CD4-positive, alpha-beta T cell (primary cell): ENCODE results near the gene CCDC157. TPM values are rescaled to one million over a fixed set of nuclear protein-coding genes. Genes with fewer than 3 reads are reported as not detected.

Source experiments
- ATAC-seq: fragments of 200-7000 bp; cut with Tn5 transposase; one replicate; pipeline ENCODE4 v1.10.0; 2022; ENCODE audit warnings: mild to moderate bottlenecking; ENCODE audit not compliant: poor library complexity
- CTCF ChIA-PET: fragments of 350-600 bp; sonication (Branson Sonifier 250); formaldehyde crosslinking; loops from one replicate; lab custom pipeline; 2021; ENCODE audit warnings: antibody characterized with exemption, inconsistent platforms; lab: Charles Lee
- POLR2A ChIA-PET: fragments of 350-600 bp; sonication (Branson Sonifier 250); formaldehyde crosslinking; loops from one replicate; lab custom pipeline; 2021; ENCODE audit warnings: antibody characterized with exemption, inconsistent platforms; lab: Charles Lee
- DNase-seq, 14 experiments: peaks; one replicate each; pipeline ENCODE4 v3.0.0-alpha.2; 2013 to 2020; ENCODE audit warnings: mixed read lengths in 2 of 14
- H3K27ac ChIP-seq, 2 donors: one replicate each; pipeline versions ENCODE4 v1.5.1 to v1.7.0; 2013; ENCODE audit warnings: low read length in 2 of 2, low read depth in 1 of 2, mild to moderate bottlenecking in 1 of 2
- H3K27me3 ChIP-seq, 2 experiments: 1 replicate in 1 of 2; 2 replicates in 1 of 2; pipeline versions ENCODE4 v1.6.1 to v1.7.0; 2013; ENCODE audit warnings: low read length in 2 of 2, control low read depth in 1 of 2, mild to moderate bottlenecking in 1 of 2, moderate library complexity in 1 of 2; ENCODE audit not compliant: insufficient read depth in 2 of 2, control insufficient read depth in 1 of 2
- H3K36me3 ChIP-seq: one replicate; pipeline ENCODE4 v1.6.1; 2013; ENCODE audit warnings: low read length, control low read depth; ENCODE audit not compliant: insufficient read depth
- H3K4me1 ChIP-seq: one replicate; pipeline ENCODE4 v1.6.1; 2013; ENCODE audit warnings: low read length, control low read depth; ENCODE audit not compliant: insufficient read depth
- H3K4me3 ChIP-seq: one replicate; pipeline ENCODE4 v1.5.1; 2013; ENCODE audit warnings: mild to moderate bottlenecking, low read length, moderate library complexity
- H3K9me3 ChIP-seq, 2 experiments: 1 replicate in 1 of 2; 2 replicates in 1 of 2; pipeline versions ENCODE4 v1.6.1 to v1.7.0; 2013; ENCODE audit warnings: low read length in 2 of 2, mild to moderate bottlenecking in 2 of 2, control low read depth in 1 of 2, moderate library complexity in 1 of 2; ENCODE audit not compliant: control insufficient read depth in 1 of 2, insufficient read depth in 1 of 2
- H3K27ac Mint-ChIP-seq: one replicate; pipeline ENCODE4 v1.8.0; 2020; ENCODE audit warnings: mixed read lengths
- H3K27me3 Mint-ChIP-seq: one replicate; pipeline ENCODE4 v1.8.0; 2021; ENCODE audit warnings: mixed read lengths
- H3K36me3 Mint-ChIP-seq: one replicate; pipeline ENCODE4 v1.8.0; 2021; ENCODE audit warnings: low read depth, mixed read lengths
- H3K4me1 Mint-ChIP-seq: one replicate; pipeline ENCODE4 v1.8.0; 2021; ENCODE audit warnings: low read depth, mixed read lengths
- H3K4me3 Mint-ChIP-seq: one replicate; pipeline ENCODE4 v1.8.0; 2020; ENCODE audit warnings: mild to moderate bottlenecking, mixed read lengths
- H3K9me3 Mint-ChIP-seq: one replicate; pipeline ENCODE4 v1.8.0; 2020; ENCODE audit warnings: mixed read lengths
- CTCF ChIP-seq: fragments of 200-600 bp; IDR thresholded peaks from one replicate; pipeline ENCODE4 v1.8.0; 2022; ENCODE audit warnings: antibody characterized with exemption, mild to moderate bottlenecking
- intact Hi-C, 2 experiments: fragments of 100-400 bp; cut with DNase I in 1 of 2; cut with micrococcal nuclease in 1 of 2; formaldehyde crosslinking; loops; one replicate each; pipeline versions ENCODE4 v1.15.1 to v1.9.0; 2023 to 2025; cut with DNase I, micrococcal nuclease
- total RNA-seq, 174 experiments: library from RNA in 2 of 174; stranded (reverse) in 2 of 174; gene quantifications; one replicate each; pipeline ENCODE4 v1.2.3 and lab custom pipeline; 2021 to 2026

The CCDC157 gene
- total RNA-seq, 2 experiments from 2014 or later = 8.3 to 10.1 TPM

DNA sequence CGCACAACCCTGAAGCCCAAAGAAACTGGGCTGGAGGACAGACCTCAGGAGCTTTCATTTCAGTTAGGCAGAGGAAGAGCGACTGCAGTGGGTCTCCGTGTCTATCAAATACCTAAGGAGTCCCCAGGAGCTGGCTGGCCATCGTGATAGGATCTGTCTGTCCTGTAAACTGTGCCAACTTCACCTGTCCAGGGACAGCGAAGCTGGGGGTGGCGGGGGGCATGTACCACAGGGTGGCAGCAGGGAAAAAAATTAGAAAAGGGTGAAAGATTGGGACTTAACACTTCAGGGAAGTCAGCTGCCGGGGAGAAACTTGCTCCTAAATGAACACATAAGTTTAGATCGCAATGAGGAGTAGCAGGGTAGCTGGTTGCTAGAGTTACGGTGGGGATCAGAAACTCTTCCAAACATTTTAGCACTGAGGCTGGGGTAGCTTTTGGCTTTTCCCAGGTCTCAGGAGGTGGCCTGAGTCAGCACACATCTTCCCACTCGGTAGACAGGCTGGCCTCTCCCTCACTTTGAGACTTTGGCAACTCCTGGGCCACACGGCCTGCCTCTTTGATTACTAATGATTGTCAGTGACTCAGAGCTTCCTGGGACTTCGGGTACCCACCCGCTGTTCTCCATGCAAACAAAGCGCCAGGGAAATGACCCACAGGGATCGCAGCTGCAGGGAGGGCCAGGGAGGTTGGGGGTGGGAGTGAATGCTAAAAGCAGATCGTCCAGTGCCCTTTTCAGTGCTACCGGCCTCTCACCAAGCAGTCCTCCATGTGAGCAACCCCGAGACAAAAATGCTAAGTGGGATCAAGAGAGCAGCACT lies 65.9 kb downstream of the CCDC157 start:
- ATAC-seq = no peak
- Histone ChIP-seq H3K36me3 (peaks cover 9% of the 10 kb centered on the region), H3K4me1 (peaks cover 53% of the 10 kb centered on the region), H3K9me3 (no peaks in the 10 kb centered on the region), H3K4me3 (peak overlapping the region; percentile 74), H3K27me3 (no peaks in the 10 kb centered on the region), H3K27ac (peak overlapping the region; percentile 86 to 87)
- TF ChIP-seq CTCF = no peak
- POLR2A ChIA-PET = interaction anchor here (1.3 to 6.0 kb wide), 15 partner anchors 10 to 1154 kb away, joined by 3 to 112 read pairs (median 16); partner anchors contain the start of genes CCDC157, EWSR1, SEC14L2 and SF3A1
- peak overlapping the region; percentile 99 for H3K4me3 Mint-ChIP-seq
- peak overlapping the region; percentile 98 for H3K27ac Mint-ChIP-seq
- H3K27me3 Mint-ChIP-seq = no peaks in the 10 kb centered on the region
- peaks cover 55% of the 10 kb centered on the region for H3K4me1 Mint-ChIP-seq
- CTCF ChIA-PET = interaction anchor here (0.6 to 6.1 kb wide), 4 partner anchors 19 to 159 kb away, joined by 3 to 63 read pairs (median 14); partner anchors contain the start of gene SEC14L2
- peak in 5 of 14 experiments; percentile 23 to 67 (median 35) for DNase-seq
- H3K36me3 Mint-ChIP-seq = peaks cover 69% of the 10 kb centered on the region
- H3K9me3 Mint-ChIP-seq = no peaks in the 10 kb centered on the region
- intact Hi-C loops = loop anchor here in 1 of 2 experiments (10.0 kb wide), 1 partner anchor 588 kb away; the partner anchor contains the start of gene ASCC2

- DNase-seq (peak in 11 of 14 experiments; percentile 21 to 71 (median 33)), ATAC-seq (no peak)
- TF ChIP-seq CTCF = no peak
- Mint-ChIP-seq H3K4me3 (peak overlapping the region; percentile 99), H3K27ac (peak overlapping the region; percentile 98), H3K9me3 (no peaks in the 10 kb centered on the region), H3K4me1 (peaks cover 55% of the 10 kb centered on the region), H3K27me3 (no peaks in the 10 kb centered on the region), H3K36me3 (peaks cover 66% of the 10 kb centered on the region)
- peaks cover 7% of the 10 kb centered on the region for H3K36me3 ChIP-seq
- CTCF ChIA-PET = interaction anchor here (0.6 to 6.1 kb wide), 10 partner anchors 11 to 212 kb away, joined by 3 to 63 read pairs (median 6); partner anchors contain the start of genes SEC14L2 and SLC35E4
- intact Hi-C loops = loop anchor here in 1 of 2 experiments (10.0 kb wide), 1 partner anchor 589 kb away; the partner anchor contains the start of gene ASCC2
- POLR2A ChIA-PET = interaction anchor here (0.8 to 6.0 kb wide), 29 partner anchors 11 to 1155 kb away, joined by 3 to 112 read pairs (median 5); partner anchors contain the start of genes CASTOR1, CCDC157, EWSR1 and PES1
- no peaks in the 10 kb centered on the region for H3K9me3 ChIP-seq
- peak overlapping the region; percentile 74 for H3K4me3 ChIP-seq
- peaks cover 53% of the 10 kb centered on the region for H3K4me1 ChIP-seq
- H3K27me3 ChIP-seq = no peaks in the 10 kb centered on the region
- H3K27ac ChIP-seq = peak overlapping the region; percentile 86 to 87
These were observed 66.6 kb downstream of the CCDC157 start for GRCh38 chr22:30423301-30423958.
